ENCODE results near the gene HDAC7. TPM values are rescaled to one million over a fixed set of nuclear protein-coding genes. Genes with fewer than 3 reads are reported as not detected.
A peak's percentile ranks its signal among the peaks of the same experiment; 100 is the strongest.

The HDAC7 gene
- total and polyA plus RNA-seq, 12 donors: 26.9 to 75.6 (median 40.3) TPM

GRCh38 chr12:47822863-47823262 is 3.2 kb upstream of the HDAC7 start:
- H3K4me3 ChIP-seq: no peak overlapping the region
- intact Hi-C loops (cut with DNase I): loop anchor here in 1 of 10 donors (5.0 kb wide), 1 partner anchor 106 kb away; no protein-coding TSS in a partner anchor
- peaks cover 18 to 90% (median 81%) of the 10 kb centered on the region in 9 donors for H3K4me1 ChIP-seq
- no peak for TF ChIP-seq CTCF (IDR thresholded peaks at IDR 0.05)
- H3K9me3 ChIP-seq: no peaks in the 10 kb centered on the region
- DNase-seq: no peak
- no peak for ATAC-seq
- H3K27me3 ChIP-seq: no peaks in the 10 kb centered on the region
- WGBS, 2 donors: 77 to 95% methylated on average over 3 of the region's 3 CpGs
- H3K27ac ChIP-seq: peak overlapping the region; percentile 94 to 100 (median 99)
- peaks cover 0 to 6% (median 0%) of the 10 kb centered on the region in 9 donors for H3K36me3 ChIP-seq

- H3K27ac ChIP-seq: peak overlapping the region; percentile 94 to 100 (median 99)
- H3K27me3 ChIP-seq: no peaks in the 10 kb centered on the region
- H3K9me3 ChIP-seq: no peaks in the 10 kb centered on the region
- peaks cover 0 to 11% (median 0%) of the 10 kb centered on the region in 9 donors for H3K36me3 ChIP-seq
- no peak for DNase-seq
- 42 to 56% methylated on average over 2 of the region's 2 CpGs for WGBS, 2 donors
- H3K4me3 ChIP-seq: no peak overlapping the region
- ATAC-seq: no peak
- intact Hi-C loops (cut with DNase I): loop anchor here in 1 of 10 donors (5.0 kb wide), 1 partner anchor 105 kb away; no protein-coding TSS in a partner anchor
- peaks cover 17 to 90% (median 81%) of the 10 kb centered on the region in 9 donors for H3K4me1 ChIP-seq
- TF ChIP-seq CTCF (IDR thresholded peaks at IDR 0.05): no peak
Measured at GRCh38 chr12:47822401-47822800, 2.7 kb upstream of the HDAC7 start.

GRCh38 chr12:47821346-47821706 is 1.6 kb upstream of the HDAC7 start:
- Histone ChIP-seq H3K4me3 (peak overlapping the region in 4 of 10 donors; percentile 61 to 87 (median 82)), H3K36me3 (peaks cover 0 to 11% (median 0%) of the 10 kb centered on the region in 9 donors), H3K27me3 (no peaks in the 10 kb centered on the region), H3K9me3 (no peaks in the 10 kb centered on the region), H3K27ac (peak overlapping the region; percentile 94 to 100 (median 99)), H3K4me1 (peaks cover 23 to 90% (median 85%) of the 10 kb centered on the region in 9 donors)
- intact Hi-C loops (cut with DNase I): loop anchor here in 1 of 10 donors (5.0 kb wide), 1 partner anchor 104 kb away; no protein-coding TSS in a partner anchor
- no peak for DNase-seq
- ATAC-seq: no peak
- WGBS, 2 donors: 61 to 84% methylated on average over 4 of the region's 4 CpGs
- no peak for TF ChIP-seq CTCF (IDR thresholded peaks at IDR 0.05)

- Histone ChIP-seq H3K4me3 (peak overlapping the region; percentile 12 to 91 (median 83)), H3K27ac (peak overlapping the region; percentile 94 to 100 (median 99)), H3K36me3 (peaks cover 0 to 11% (median 0%) of the 10 kb centered on the region in 9 donors), H3K4me1 (peaks cover 28 to 90% (median 85%) of the 10 kb centered on the region in 9 donors), H3K9me3 (no peaks in the 10 kb centered on the region), H3K27me3 (no peaks in the 10 kb centered on the region)
- no peak for TF ChIP-seq CTCF (IDR thresholded peaks at IDR 0.05)
- ATAC-seq (peak; percentile 69 to 85 (median 82)), DNase-seq (peak; percentile 74 to 92)
- WGBS, 2 donors: 24 to 31% methylated on average over 17 of the region's 17 CpGs
- intact Hi-C loops (cut with DNase I): loop anchor here in 1 of 10 donors (5.0 kb wide), 1 partner anchor 103 kb away; no protein-coding TSS in a partner anchor
Measured at GRCh38 chr12:47820631-47821345, 1.1 kb upstream of the HDAC7 start.
